GM13977 (cell line): ENCODE results near the gene TIMM44.

Experiments
- DNase-seq: peaks from one replicate; pipeline ENCODE4 v3.0.0; 2012; ENCODE audit warnings: low spot score
- in situ Hi-C: fragments of 300-500 bp; cut with MboI; formaldehyde crosslinking; loops from one replicate; pipeline ENCODE4 v1.12.0; 2022; ENCODE audit warnings: low sequenced_read_pairs, low pct_unique_long_range_greater_than_20kb, mixed read lengths, inconsistent platforms; ENCODE audit not compliant: unreplicated experiment
- TF ChIP-seq, protein P1 (sequence below): IDR thresholded peaks from 2 replicates; pipeline ENCODE4 v1.5.1; 2012; ENCODE audit warnings: mild to moderate bottlenecking, control low read depth; ENCODE audit not compliant: insufficient read depth; ENCODE audit errors: extremely low read depth, missing control alignments

The TIMM44 gene

DNA sequence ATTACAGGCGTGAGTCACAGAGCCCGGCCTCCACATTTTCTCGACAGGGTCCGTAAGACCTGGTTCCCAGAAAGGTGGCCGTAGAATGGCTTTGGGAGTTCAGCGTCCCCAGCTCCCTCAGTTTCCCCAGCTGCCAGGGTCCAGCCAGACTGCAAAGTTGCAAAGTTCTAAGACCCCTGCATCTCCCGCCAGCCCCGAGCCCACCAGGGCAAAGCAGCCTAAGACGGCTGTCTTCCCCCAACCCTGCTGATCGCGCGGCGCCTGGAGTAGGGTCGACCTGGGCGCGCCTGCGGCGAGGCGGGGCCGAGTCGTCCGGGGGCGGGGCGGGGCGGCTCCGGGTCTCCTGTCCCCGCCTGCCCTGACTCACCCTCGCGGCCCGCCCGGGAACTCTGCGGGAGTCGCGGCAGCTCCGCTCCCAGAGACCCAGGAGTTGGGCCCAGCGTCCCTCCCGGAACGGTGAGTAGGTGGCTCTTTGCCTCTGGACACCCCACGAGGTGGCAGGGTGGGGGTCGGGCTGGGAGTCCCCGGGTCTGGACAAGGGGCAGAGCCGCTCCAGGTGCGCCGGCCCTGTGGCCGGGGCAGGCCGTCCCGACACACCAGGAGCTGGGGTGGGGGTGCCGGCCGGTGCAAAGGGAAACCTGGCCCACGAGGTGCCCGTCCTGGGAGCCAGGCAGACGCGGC is 55.2 kb downstream of the TIMM44 start, which contains the start of gene LRRC8E:
Gene LRRC8E, plus strand, starts transcription at position 366 of the 681 bp plus-strand sequence. CDS start 7,094 bp downstream, outside the sequence.
- no peak for DNase-seq

DNA sequence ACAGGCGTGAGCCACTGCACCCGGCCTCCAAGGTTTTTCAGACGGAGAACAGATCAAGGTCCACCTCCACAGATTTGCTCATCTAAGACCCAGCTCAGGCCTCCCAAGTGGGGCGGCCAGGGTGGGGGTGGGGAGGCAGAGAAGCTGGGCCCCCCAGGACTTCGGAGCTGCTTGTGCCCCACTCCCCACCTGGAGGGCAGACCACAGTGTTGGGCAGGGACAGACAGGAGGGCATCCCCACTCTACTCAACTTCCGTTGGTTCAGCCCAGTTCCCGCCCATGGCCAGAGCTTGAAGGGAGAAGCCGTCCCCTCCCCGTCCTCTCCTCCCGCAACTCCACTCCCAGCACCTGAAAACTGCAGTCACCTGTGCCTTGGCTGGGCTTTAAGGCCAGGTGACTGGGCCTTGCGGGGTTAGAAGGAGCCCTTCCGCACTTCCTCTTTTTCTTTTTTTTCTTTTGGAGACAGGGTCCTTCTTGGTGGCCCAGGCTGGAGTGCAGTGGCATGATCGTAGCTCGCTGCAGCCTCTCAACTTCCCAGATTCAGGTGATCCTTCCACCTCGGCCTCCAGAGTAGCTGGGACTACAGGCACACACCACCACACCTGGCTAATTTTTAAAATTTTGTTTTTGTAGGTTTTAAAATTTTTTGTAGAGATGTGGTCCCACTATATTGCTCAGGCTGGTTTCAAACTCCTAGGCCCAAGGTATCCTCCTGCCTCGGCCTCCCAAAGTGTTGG is 55.9 kb downstream of the TIMM44 start:
- in situ Hi-C loops, result no loop called here
- DNase-seq, result no peak
- TF ChIP-seq, protein P1, sequence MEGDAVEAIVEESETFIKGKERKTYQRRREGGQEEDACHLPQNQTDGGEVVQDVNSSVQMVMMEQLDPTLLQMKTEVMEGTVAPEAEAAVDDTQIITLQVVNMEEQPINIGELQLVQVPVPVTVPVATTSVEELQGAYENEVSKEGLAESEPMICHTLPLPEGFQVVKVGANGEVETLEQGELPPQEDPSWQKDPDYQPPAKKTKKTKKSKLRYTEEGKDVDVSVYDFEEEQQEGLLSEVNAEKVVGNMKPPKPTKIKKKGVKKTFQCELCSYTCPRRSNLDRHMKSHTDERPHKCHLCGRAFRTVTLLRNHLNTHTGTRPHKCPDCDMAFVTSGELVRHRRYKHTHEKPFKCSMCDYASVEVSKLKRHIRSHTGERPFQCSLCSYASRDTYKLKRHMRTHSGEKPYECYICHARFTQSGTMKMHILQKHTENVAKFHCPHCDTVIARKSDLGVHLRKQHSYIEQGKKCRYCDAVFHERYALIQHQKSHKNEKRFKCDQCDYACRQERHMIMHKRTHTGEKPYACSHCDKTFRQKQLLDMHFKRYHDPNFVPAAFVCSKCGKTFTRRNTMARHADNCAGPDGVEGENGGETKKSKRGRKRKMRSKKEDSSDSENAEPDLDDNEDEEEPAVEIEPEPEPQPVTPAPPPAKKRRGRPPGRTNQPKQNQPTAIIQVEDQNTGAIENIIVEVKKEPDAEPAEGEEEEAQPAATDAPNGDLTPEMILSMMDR, result no peak

More for the DNA sequence above, 55.2 kb downstream of the TIMM44 start, which contains the start of gene LRRC8E:
- in situ Hi-C loops, result no loop called here
- TF ChIP-seq, protein P1, result no peak

- TF ChIP-seq, protein P1, result no peak
- DNase-seq, result no peak
- in situ Hi-C loops, result no loop called here
These were observed 57.6 kb downstream of the TIMM44 start for GRCh38 chr19:7885818-7886217.

DNA sequence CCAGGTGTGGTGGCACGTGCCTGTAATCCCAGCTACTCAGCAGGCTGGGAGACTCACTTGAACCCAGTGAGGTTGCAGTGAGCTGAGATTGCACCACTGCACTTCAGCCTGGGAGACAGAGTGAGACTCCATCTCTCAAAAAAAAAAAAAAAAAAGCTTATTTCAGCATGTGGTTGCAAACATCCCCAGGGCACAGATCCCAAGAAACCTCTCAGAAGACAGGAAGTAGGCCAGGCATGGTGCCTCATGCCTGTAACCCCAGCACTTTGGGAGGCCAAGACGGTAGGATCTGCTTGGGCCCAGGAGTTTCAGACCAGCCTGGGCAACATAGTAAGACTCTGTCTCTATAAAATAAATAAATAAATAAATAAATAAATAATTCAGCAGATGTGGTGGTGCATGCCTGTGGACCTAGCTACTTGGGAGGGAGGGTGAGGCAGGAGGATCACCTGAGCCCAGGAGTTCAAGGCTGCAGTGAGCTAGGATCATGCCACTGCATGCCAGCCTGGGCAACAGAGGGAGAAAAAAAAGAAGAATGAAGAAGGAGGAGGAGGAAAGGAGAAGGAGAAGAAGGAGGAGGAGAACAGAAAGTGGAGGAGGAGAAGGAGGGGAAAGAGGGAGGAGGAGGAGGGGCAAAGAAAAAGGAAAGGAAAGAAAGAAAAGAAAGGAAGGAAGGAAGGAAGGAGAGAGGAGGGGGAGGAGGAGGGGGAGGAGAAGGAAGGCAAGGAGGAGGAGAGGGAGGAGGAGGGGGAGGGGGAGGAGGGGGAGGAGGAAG is 59.5 kb downstream of the TIMM44 start:
- TF ChIP-seq, protein P1, result no peak
- DNase-seq, result no peak
- in situ Hi-C loops, result no loop called here

DNA sequence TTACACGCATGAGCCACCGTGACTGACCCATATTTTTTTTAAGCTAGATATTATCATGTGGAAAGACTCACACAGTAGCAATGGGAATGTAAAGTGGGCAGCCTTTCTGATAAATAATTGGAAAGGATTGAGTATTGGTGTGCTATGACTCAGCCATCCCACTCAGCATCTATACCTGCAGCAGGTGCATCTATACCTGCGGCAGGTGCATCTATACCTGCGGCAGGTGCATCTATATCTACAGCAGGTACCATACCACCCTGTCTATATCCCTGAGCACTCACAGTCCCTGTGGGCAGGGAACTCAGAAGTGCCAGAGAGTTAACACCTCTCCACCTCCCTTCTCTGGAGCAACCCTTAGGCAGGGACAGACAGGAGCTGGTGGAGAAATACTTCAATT is 60.4 kb downstream of the TIMM44 start:
- TF ChIP-seq, protein P1, result no peak
- in situ Hi-C loops, result no loop called here
- DNase-seq, result no peak

DNA sequence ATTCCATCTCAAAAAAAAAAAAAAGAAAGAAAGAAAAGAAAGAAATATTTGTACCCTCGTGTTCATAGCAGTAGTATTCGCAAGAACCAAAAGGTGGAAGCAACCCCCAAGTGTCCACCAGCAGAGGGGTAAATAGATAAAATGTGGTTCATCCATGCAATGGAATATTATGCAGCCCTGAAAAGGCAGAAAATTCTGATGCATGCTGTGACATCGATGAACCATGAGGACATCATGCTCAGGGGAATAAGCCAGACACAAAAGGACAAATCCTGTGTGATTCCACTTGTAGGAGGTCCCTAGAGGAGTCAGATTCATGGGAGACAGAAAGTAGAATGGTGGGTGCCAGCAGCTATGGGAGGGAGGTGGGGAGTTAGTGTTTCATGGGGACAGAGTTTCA is 61.6 kb downstream of the TIMM44 start:
- no peak for DNase-seq
- TF ChIP-seq, protein P1, result no peak
- in situ Hi-C loops, result no loop called here
